ENCODE results near the gene PHC3. TPM values are rescaled to one million over a fixed set of nuclear protein-coding genes. Genes with fewer than 3 reads are reported as not detected.

The PHC3 gene
- total and polyA plus RNA-seq, 2 of the 13 experiments (the other 11 are each of a cell fraction or from before 2014, with no cell fraction given), result 24.1 to 49.0 TPM

DNA sequence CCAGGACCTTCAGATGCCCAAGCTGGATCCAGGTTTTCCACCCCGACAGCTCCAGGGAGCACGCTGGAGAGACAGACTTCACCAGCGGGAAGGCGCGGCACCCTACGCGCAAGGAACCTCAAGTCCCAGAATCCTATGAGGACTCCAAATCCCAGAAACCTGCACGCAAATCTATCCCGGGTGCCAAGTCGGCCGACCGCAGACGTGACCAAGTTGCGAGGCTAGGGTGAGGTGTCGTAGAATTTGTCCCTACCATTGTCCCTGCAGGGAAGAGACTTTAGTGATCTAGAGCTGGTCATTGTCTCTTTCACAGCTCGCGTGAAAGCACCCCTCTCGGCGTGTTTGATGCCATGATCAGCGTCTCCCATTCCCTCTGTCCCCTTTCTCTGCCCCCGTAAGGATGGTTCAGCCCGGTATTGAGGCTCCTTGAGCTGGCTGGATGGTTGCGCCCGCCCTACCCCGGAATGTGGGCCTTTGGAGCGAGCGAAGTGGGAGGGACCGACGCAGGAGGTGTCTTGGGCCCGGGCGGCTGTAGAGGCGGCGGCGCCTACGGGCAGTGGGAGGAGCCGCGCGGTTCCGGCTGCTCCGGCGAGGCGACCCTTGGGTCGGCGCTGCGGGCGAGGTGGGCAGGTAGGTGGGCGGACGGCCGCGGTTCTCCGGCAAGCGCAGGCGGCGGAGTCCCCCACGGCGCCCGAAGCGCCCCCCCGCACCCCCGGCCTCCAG, 40.6 kb upstream of the PHC3 start, which contains the start of gene PRKCI (continued):
- TF ChIP-seq, protein P1, sequence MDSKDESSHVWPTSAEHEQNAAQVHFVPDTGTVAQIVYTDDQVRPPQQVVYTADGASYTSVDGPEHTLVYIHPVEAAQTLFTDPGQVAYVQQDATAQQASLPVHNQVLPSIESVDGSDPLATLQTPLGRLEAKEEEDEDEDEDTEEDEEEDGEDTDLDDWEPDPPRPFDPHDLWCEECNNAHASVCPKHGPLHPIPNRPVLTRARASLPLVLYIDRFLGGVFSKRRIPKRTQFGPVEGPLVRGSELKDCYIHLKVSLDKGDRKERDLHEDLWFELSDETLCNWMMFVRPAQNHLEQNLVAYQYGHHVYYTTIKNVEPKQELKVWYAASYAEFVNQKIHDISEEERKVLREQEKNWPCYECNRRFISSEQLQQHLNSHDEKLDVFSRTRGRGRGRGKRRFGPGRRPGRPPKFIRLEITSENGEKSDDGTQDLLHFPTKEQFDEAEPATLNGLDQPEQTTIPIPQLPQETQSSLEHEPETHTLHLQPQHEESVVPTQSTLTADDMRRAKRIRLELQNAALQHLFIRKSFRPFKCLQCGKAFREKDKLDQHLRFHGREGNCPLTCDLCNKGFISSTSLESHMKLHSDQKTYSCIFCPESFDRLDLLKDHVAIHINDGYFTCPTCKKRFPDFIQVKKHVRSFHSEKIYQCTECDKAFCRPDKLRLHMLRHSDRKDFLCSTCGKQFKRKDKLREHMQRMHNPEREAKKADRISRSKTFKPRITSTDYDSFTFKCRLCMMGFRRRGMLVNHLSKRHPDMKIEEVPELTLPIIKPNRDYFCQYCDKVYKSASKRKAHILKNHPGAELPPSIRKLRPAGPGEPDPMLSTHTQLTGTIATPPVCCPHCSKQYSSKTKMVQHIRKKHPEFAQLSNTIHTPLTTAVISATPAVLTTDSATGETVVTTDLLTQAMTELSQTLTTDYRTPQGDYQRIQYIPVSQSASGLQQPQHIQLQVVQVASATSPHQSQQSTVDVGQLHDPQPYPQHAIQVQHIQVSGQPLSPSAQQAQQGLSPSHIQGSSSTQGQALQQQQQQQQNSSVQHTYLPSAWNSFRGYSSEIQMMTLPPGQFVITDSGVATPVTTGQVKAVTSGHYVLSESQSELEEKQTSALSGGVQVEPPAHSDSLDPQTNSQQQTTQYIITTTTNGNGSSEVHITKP (CRISPR knock-in tag; IDR thresholded peaks at IDR 0.05; ENCODE audit: low read depth), result peak; percentile 99
- TF ChIP-seq SOX6 (IDR thresholded peaks at IDR 0.05), result no peak
- peak; percentile 62 for TF ChIP-seq SOX6 (CRISPR knock-in tag; IDR thresholded peaks at IDR 0.05)
- no peak for TF ChIP-seq ZNF225 (CRISPR knock-in tag; IDR thresholded peaks at IDR 0.05)
- TF ChIP-seq JARID2 (CRISPR knock-in tag; IDR thresholded peaks at IDR 0.05; ENCODE audit: insufficient replicate concordance), result no peak
- no peak for TF ChIP-seq ARID3A (IDR thresholded peaks at IDR 0.05; ENCODE audit: low read depth, low read length)
- no peak; the same call in 1 of the 2 replicates for TF ChIP-seq ZNF629 (CRISPR knock-in tag; conservative IDR thresholded peaks at IDR 0.05)
- no peak for TF ChIP-seq EED (CRISPR knock-in tag; IDR thresholded peaks at IDR 0.05)
- no peak for TF ChIP-seq RBM22 (optimal IDR thresholded peaks at IDR 0.05; ENCODE audit: low read length)
- TF ChIP-seq IRF2 (CRISPR knock-in tag; IDR thresholded peaks at IDR 0.05), result peak; percentile 50
- TF ChIP-seq, protein P2, sequence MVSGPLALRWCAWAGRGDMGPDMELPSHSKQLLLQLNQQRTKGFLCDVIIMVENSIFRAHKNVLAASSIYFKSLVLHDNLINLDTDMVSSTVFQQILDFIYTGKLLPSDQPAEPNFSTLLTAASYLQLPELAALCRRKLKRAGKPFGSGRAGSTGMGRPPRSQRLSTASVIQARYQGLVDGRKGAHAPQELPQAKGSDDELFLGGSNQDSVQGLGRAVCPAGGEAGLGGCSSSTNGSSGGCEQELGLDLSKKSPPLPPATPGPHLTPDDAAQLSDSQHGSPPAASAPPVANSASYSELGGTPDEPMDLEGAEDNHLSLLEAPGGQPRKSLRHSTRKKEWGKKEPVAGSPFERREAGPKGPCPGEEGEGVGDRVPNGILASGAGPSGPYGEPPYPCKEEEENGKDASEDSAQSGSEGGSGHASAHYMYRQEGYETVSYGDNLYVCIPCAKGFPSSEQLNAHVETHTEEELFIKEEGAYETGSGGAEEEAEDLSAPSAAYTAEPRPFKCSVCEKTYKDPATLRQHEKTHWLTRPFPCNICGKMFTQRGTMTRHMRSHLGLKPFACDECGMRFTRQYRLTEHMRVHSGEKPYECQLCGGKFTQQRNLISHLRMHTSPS (CRISPR knock-in tag; IDR thresholded peaks at IDR 0.05; ENCODE audit: low read depth), result no peak
- TF ChIP-seq, protein P3, sequence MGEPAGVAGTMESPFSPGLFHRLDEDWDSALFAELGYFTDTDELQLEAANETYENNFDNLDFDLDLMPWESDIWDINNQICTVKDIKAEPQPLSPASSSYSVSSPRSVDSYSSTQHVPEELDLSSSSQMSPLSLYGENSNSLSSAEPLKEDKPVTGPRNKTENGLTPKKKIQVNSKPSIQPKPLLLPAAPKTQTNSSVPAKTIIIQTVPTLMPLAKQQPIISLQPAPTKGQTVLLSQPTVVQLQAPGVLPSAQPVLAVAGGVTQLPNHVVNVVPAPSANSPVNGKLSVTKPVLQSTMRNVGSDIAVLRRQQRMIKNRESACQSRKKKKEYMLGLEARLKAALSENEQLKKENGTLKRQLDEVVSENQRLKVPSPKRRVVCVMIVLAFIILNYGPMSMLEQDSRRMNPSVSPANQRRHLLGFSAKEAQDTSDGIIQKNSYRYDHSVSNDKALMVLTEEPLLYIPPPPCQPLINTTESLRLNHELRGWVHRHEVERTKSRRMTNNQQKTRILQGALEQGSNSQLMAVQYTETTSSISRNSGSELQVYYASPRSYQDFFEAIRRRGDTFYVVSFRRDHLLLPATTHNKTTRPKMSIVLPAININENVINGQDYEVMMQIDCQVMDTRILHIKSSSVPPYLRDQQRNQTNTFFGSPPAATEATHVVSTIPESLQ (CRISPR knock-in tag; conservative IDR thresholded peaks at IDR 0.05), result no peak
- no peak; the same call in 1 of the 2 replicates for TF ChIP-seq CEBPG (CRISPR knock-in tag; IDR thresholded peaks at IDR 0.05)
- no peak for TF ChIP-seq NBN (conservative IDR thresholded peaks at IDR 0.05)
- TF ChIP-seq FOSL1 (CRISPR knock-in tag; IDR thresholded peaks at IDR 0.05; ENCODE audit: borderline replicate concordance), result no peak
- no peak for TF ChIP-seq ONECUT2 (CRISPR knock-in tag; IDR thresholded peaks at IDR 0.05)
- TF ChIP-seq ZNF264 (CRISPR knock-in tag; IDR thresholded peaks at IDR 0.05), result no peak
- TF ChIP-seq ZNF235 (CRISPR knock-in tag; IDR thresholded peaks at IDR 0.05; ENCODE audit: borderline replicate concordance), result no peak
- TF ChIP-seq ZNF660 (CRISPR knock-in tag; IDR thresholded peaks at IDR 0.05; ENCODE audit: borderline replicate concordance, low read depth), result no peak
- TF ChIP-seq, protein P4, sequence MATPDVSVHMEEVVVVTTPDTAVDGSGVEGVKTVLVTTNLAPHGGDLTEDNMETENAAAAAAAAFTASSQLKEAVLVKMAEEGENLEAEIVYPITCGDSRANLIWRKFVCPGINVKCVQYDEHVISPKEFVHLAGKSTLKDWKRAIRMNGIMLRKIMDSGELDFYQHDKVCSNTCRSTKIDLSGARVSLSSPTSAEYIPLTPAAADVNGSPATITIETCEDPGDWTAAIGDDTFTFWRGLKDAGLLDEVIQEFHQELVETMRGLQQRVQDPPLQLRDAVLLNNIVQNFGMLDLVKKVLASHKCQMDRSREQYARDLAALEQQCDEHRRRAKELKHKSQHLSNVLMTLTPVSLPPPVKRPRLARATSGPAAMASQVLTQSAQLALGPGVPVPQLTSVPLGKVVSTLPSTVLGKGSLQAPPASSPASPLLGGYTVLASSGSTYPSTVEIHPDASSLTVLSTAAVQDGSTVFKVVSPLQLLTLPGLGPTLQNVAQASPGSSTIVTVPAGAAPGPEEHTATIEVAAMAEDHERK (CRISPR knock-in tag; IDR thresholded peaks at IDR 0.05; ENCODE audit: low read depth), result 0 out of 2 replicates have a peak, but pooled peaks have one; percentile 53
